Heart left ventricle (tissue), 13 donors: ENCODE results near the gene TCP11L2.

Source experiments
- POLR2A ChIP-seq, 2 donors: fragments of 450-650 bp; IDR thresholded peaks; one replicate each; pipeline ENCODE4 v1.6.1; 2017; ENCODE audit warnings: antibody characterized with exemption in 2 of 2, mild to moderate bottlenecking in 2 of 2, moderate library complexity in 2 of 2
- TF ChIP-seq, protein P1 (sequence below), 12 donors: fragments of 200-600 bp; sonication (generic) in 4 of 12; IDR thresholded peaks; one replicate each; pipeline versions ENCODE4 v1.5.0 to v1.8.0; 2018 to 2022; ENCODE audit warnings: antibody characterized with exemption in 12 of 12, mild to moderate bottlenecking in 5 of 12
- donor health status: ischemic (EF 13 %, LVEDD 7.1; RV severe dilation, severe dysfunction).
- donor health status: DM: no; HTN: yes; CAD: no.
- donor health status: DM: no; HTN: no; CAD: no.
- donor health status: ischemic (EF 25% LVEDD 6.9; RV normal size, moderate dysfunction).
- donor health status: ischemic (EF 25% LVEDD 5.7; RV mildly dilated, moderate dysfunction).
- donor health status: ischemic (EF 35%, LVEDD 5.7; RV mildly dilated, moderate dysfunction).
- donor health status: nonischemic (EF 11% LVEDD 7.7; RV severe dilation, severe dysfunction).
- donor health status: DM: yes; HTN: yes; CAD: no.
- donor health status: PGD.
- donor health status: ischemic (EF 29% LVEDD 5.4; RV normal size, mild dysfunction).
- donor health status: nonischemic (EF 23%, LVEDD 6.1; RV moderate dilation, normal function).

DNA sequence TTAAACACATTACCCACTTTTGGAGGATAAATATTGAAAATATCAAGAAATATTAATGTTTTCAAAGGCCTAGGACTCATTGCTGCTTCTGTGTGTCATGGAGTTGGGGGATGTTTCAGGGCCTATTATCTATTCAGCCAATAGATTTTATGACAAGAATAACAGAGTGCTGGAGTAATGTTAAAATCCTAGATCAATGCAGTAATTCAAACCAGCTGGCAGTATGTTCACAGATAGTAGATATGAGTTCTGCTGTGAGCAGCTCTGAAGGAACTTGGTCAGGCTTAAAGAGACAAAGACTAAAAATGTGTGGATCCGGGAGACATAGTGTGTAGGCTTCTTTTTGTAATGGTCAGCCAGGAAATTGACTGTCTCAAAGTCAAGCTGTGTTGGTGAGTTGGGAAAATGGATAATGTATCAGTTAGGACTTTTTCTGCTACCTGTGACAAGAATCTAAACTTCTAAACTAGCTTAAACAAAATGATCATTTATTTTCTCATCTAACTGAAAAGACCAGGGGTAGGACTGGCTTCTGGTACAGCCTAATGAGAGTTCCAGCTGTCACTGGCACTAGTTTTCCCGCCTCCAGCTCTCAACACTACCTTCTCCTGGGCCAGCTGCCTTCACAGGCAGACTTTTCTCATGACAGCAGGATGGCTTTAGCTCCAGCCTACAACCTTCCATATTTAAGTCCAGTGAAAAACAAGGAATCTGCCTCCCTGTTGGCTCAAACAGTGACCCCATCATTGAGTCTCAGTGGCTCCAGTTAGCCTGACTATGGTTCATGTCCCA is 38.7 kb downstream of the TCP11L2 start:
- TF ChIP-seq, protein P1, sequence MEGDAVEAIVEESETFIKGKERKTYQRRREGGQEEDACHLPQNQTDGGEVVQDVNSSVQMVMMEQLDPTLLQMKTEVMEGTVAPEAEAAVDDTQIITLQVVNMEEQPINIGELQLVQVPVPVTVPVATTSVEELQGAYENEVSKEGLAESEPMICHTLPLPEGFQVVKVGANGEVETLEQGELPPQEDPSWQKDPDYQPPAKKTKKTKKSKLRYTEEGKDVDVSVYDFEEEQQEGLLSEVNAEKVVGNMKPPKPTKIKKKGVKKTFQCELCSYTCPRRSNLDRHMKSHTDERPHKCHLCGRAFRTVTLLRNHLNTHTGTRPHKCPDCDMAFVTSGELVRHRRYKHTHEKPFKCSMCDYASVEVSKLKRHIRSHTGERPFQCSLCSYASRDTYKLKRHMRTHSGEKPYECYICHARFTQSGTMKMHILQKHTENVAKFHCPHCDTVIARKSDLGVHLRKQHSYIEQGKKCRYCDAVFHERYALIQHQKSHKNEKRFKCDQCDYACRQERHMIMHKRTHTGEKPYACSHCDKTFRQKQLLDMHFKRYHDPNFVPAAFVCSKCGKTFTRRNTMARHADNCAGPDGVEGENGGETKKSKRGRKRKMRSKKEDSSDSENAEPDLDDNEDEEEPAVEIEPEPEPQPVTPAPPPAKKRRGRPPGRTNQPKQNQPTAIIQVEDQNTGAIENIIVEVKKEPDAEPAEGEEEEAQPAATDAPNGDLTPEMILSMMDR (IDR thresholded peaks at IDR 0.05) = no peak
- TF ChIP-seq POLR2A (IDR thresholded peaks at IDR 0.05) = no peak
